Esophagus mucosa (tissue), 1 donor: ENCODE results near the gene SCUBE2. TPM values are rescaled to one million over a fixed set of nuclear protein-coding genes. Genes with fewer than 3 reads are reported as not detected.
A peak's percentile ranks its signal among the peaks of the same experiment; 100 is the strongest.
"Not testable (repeated sequence)": the region's sequence is repeated elsewhere in the genome, so short reads cannot be mapped to it uniquely, and the experiment has no call there.

Source experiments
- ATAC-seq: fragments of 200-7000 bp; cut with Tn5 transposase; one replicate; pipeline ENCODE4 v1.9.1; 2020
- total RNA-seq: library from RNA; stranded (reverse); gene quantifications from one replicate; pipeline ENCODE4 v1.2.4, GENCODE V29; 2023
- donor health status: DM: yes; HTN: yes; CAD: no.

SCUBE2 gene
- total RNA-seq, 1 donor from 2014 or later: 3.0 TPM

- ATAC-seq: peak; percentile 80
Observed at GRCh38 chr11:9003573-9004182, 87.7 kb downstream of the SCUBE2 start, which contains the start of gene NRIP3. NRIP3 (minus strand) TSS chr11:9004001; CDS start chr11:9003935, 66 bp downstream.

DNA sequence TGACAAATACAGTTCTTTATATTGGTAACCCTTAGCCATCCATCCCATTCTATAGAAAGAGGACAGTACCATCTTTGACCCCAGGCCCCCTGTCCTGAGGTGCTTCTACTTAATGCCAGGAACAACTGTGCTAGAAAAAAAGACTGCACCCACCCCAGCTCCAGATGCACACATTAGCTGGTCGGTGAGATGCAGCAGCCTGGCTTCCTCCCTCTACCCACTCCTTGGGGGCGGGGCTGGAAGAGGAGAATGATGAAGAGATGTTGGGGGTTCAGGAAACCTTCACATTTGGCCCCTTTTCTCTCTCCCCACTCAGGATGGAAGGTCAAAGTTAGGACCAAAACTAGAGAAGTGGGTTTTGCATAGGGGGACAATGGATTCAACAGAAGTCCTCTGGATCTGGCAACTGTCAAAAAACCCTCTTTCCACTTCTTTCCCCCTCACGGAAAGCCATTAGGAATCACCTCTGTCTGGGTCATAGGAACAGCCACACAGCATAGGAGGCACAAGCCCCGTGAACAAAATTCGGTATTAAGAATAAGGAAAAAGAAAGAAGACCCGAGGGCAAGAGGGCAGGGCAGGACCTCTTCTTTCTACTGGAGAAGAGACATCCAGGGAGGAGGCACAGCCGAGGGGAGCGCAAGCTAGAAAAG, 88.4 kb downstream of the SCUBE2 start:
- ATAC-seq: no peak

DNA sequence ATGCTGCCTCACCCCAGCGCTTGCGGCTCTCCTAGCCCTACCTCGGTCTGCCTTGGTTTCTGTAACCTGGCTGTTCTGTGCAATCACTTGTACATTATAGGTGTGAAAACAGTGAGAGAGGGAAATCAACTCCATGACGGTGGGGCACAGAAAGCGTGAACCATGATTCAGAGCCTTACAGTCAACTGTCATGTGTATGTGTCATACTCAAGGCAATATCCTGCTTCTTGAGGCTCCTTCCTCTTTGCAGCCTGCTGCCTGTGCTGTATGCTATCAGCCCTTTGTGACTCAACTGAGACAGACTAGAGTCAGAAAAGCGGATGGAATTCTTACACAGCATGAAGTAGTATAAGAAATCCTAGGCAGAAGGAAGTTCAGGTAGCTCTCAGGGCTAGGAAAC, 89.7 kb downstream of the SCUBE2 start:
- peak; percentile 88 for ATAC-seq

GRCh38 chr11:8998017-8998416, 93.4 kb downstream of the SCUBE2 start:
- ATAC-seq: no peak

- ATAC-seq: no peak
Observed at GRCh38 chr11:8997451-8997850, 93.9 kb downstream of the SCUBE2 start.

GRCh38 chr11:8989453-8989852, 101.9 kb downstream of the SCUBE2 start:
- ATAC-seq: no peak

- ATAC-seq: no peak
Observed at GRCh38 chr11:8988329-8989234, 102.8 kb downstream of the SCUBE2 start.

GRCh38 chr11:8987446-8987845, 104.0 kb downstream of the SCUBE2 start:
- no peak for ATAC-seq

DNA sequence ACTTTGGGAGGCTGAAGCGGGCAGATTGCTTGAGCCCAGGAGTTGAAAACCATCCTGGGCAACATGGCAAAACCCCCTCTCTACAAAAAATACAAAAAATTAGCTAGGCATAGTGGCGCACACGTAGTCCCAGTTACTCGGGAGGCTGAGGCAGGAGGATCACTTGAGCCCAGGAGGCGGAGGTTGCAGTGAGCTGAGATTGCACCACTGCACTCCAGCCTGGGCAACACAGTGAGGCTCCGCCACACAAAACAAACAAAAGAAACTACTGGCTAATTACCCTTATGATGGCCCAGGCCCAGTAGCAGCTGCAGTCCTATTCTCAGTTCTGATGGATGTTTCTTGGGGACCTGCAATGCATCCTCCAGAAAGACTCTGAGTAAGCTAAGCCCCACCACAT, 104.6 kb downstream of the SCUBE2 start:
- ATAC-seq: not testable (repeated sequence)

DNA sequence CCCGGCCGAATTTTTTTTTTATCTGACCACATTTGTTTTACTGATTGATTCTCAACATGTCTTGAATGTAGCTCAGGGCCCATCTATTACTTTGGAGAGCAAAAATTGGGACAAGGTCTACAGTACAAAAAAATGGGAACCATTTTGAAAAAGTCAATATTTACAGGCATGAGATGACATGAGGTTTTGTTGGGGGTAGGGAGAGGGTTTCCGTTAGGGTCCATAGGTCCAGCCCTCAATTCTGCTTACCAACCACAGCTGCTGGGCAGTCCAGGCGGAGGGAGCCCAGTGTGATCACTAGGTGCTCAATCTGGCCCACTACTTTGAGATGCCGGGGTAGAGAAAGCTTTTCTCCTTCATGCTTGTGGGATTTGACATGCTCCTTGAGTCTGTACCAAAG, 105.9 kb downstream of the SCUBE2 start:
- ATAC-seq: no peak

DNA sequence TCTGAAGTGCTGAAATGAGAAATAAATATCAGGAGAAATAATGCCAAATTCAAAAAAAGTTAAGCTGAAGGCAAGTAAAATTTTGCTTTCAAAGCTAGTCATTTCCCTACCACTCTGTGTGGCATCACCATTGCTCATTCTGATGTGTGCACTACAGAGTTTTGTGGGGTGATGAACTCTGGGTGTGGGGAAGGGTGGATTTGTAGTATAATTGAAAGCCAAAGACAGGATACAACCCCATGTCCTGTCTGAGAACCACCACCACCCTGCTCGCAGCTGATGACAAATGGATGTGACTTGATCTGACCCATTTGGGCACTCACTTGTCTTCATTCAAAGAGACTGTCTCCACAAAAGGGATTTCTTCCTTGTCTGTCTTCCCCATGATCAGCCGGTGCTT, 107.8 kb downstream of the SCUBE2 start:
- no peak for ATAC-seq

GRCh38 chr11:8980485-8980884, 110.9 kb downstream of the SCUBE2 start:
- ATAC-seq: no peak

DNA sequence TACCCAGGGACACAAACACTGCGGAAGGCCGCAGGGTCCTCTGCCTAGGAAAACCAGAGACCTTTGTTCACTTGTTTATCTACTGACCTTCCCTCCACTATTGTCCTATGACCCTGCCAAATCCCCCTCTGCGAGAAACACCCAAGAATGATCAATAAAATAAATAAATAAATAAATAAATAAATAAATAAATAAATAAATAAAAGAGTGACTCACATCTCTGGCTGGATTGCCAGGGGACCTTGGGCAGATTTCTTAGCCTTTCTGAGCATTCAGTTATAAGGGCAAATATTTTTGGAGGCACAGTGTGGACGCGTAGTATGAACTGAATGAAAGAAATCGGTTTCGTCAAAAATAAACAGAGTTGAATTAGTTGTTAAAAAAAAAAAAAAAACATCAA, 112.0 kb downstream of the SCUBE2 start:
- not testable (repeated sequence) for ATAC-seq

DNA sequence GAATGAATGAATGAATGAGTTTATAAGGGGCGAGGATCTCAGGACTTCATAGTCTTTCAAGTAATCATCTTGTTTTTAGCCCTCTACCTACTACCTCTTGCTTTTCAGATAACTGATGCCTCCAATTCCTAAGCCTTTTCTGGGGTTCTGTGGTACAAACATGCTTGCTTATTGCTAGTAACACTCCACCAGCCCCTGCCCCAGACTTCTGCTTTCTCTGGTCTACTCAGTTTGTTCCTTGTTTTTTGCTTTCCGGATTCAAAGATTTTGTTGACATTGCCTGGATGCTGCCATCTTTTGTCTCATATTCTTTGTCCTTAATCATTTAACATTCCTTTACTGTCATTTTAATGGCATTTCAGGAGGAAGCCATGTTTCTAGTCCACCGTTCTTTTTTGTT, 118.3 kb downstream of the SCUBE2 start:
- ATAC-seq: no peak

DNA sequence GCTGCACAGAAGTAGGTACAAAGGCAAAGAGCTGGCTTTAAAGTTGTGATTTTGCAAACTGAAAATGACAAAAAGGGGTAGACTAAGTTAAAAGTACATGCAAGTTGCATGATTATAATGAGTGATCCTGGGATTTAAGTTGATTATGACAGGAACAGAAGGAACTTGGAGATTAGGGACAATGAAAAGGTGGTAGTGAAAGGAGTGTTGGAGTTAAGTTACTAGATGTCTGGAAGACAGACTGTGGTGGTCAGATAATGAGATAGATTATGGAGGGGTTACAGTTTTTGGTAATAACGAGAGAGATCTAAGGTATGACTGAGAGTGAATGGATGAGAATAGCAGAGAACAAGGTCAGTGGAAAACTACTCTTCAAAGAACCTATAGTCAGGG, 119.5 kb downstream of the SCUBE2 start:
- no peak for ATAC-seq

- no peak for ATAC-seq
Observed at GRCh38 chr11:8971196-8971923, 120.0 kb downstream of the SCUBE2 start.

Other genes starting within 250 kb of the SCUBE2 start
- 23.2 TPM for gene AKIP1, start 180.4 kb downstream of the SCUBE2 start, total RNA-seq
- gene C11orf16, start 158.7 kb downstream of the SCUBE2 start, total RNA-seq: not detected
- not detected for gene ASCL3, start 148.6 kb downstream of the SCUBE2 start, total RNA-seq
- 41.8 TPM for gene TMEM9B, start 127.2 kb downstream of the SCUBE2 start, total RNA-seq
- gene NRIP3, start 87.6 kb downstream of the SCUBE2 start, total RNA-seq: 0.80 TPM
- gene DENND5A, start 173.8 kb upstream of the SCUBE2 start, total RNA-seq: 13.2 TPM
- 26.3 TPM for gene TMEM41B, start 223.0 kb upstream of the SCUBE2 start, total RNA-seq